Cardiac fibroblast (primary cell): ENCODE results near the gene AKAP17A.
A peak's percentile ranks its signal among the peaks of the same experiment; 100 is the strongest.

Source experiments
- DNase-seq, 2 donors: peaks; one replicate each; pipeline versions ENCODE4 v3.0.0 to v3.0.0-alpha.2; 2010; ENCODE audit warnings: low read depth in 2 of 2
- H3K4me3 ChIP-seq, 2 donors: replicated peaks in 1 of 2; 1 replicate in 1 of 2; 2 replicates in 1 of 2; pipeline ENCODE4 v1.5.1; 2011; ENCODE audit warnings: low read depth in 2 of 2, low read length in 2 of 2, mild to moderate bottlenecking in 2 of 2, moderate library complexity in 1 of 2
- CTCF ChIP-seq: IDR thresholded peaks from one replicate; pipeline ENCODE4 v1.5.1; 2011; ENCODE audit warnings: low read depth, mild to moderate bottlenecking, low read length, inconsistent platforms

The AKAP17A gene

DNA sequence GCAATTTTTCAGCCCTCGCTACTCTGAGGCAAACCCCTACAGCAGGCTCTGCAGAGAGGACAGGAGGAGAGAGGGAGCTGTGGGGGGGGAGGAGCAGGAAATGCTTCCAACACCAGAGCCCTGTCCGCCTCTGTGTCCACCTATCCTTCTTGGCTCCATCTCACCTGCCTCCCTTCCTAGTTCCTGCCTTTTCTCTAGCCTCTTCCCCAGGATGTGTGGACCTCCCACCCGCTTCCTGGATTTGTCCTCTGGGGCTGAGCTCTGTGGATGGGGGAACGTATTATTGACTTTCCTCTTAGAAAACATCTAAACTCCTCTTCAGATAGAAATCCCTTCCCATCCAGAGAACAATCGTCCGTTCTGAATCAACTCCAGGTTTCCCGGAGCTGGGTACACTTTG is 37.8 kb downstream of the AKAP17A start:
- TF ChIP-seq CTCF: no peak
- no peak for DNase-seq
- H3K4me3 ChIP-seq: no peak overlapping the region

- H3K4me3 ChIP-seq: no peak overlapping the region
- no peak for DNase-seq
- no peak for TF ChIP-seq CTCF
These were observed 54.6 kb downstream of the AKAP17A start for GRCh38 chrX:1646009-1646408.

DNA sequence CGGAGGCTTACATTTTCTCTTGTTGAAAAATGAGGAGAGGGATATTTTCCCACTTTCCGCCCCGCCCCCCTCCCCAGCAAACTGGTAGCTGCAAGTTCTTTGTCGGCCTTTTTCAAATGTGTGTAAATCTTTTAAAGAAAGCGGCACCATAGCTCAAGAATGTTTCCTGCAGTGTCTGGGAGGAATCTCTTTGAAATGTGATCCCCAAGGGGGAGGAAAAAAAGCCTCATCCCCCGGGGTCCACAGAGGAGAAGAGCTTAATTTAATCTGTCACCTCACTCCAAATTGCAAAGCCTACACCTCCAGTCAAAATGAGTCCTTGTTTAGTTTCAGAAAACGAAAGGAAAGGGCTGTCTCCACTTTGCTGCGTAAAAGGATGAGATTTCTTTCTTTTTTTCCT is 58.2 kb downstream of the AKAP17A start:
- peak overlapping the region in 1 of 2 donors; percentile 5 for H3K4me3 ChIP-seq
- no peak for DNase-seq
- no peak for TF ChIP-seq CTCF
